ENCODE data around the gene MYO1D.

MYO1D gene

GRCh38 chr17:32810690-32811089 is 66.2 kb downstream of the MYO1D start:
- no peak for DNase-seq

- DNase-seq: no peak
Measured at GRCh38 chr17:32807577-32807976, 69.3 kb downstream of the MYO1D start.

GRCh38 chr17:32806646-32807045 is 70.3 kb downstream of the MYO1D start:
- no peak for DNase-seq

GRCh38 chr17:32805029-32805976 is 71.6 kb downstream of the MYO1D start:
- no peak for DNase-seq

- no peak for DNase-seq
Measured at GRCh38 chr17:32803544-32803943, 73.4 kb downstream of the MYO1D start.

- no peak for DNase-seq
Measured at GRCh38 chr17:32802306-32802705, 74.6 kb downstream of the MYO1D start.

GRCh38 chr17:32801641-32802040 is 75.3 kb downstream of the MYO1D start:
- DNase-seq: no peak

- DNase-seq: no peak
Measured at GRCh38 chr17:32801193-32801592, 75.7 kb downstream of the MYO1D start.

GRCh38 chr17:32798938-32799337 is 78.0 kb downstream of the MYO1D start:
- DNase-seq: no peak

- DNase-seq: no peak
Measured at GRCh38 chr17:32795339-32795979, 81.5 kb downstream of the MYO1D start.

GRCh38 chr17:32794533-32795246 is 82.2 kb downstream of the MYO1D start:
- no peak for DNase-seq

- DNase-seq: no peak
Measured at GRCh38 chr17:32793841-32794240, 83.1 kb downstream of the MYO1D start.

- no peak for DNase-seq
Measured at GRCh38 chr17:32792207-32792606, 84.7 kb downstream of the MYO1D start.

- no peak for DNase-seq
Measured at GRCh38 chr17:32786169-32786568, 90.8 kb downstream of the MYO1D start.

- DNase-seq: no peak
Measured at GRCh38 chr17:32784113-32784512, 92.8 kb downstream of the MYO1D start.

- no peak for DNase-seq
Measured at GRCh38 chr17:32783602-32784001, 93.3 kb downstream of the MYO1D start.

- DNase-seq: no peak
Measured at GRCh38 chr17:32780721-32781120, 96.2 kb downstream of the MYO1D start.

- no peak for DNase-seq
Measured at GRCh38 chr17:32777922-32778321, 99.0 kb downstream of the MYO1D start.

- DNase-seq: no peak
Measured at GRCh38 chr17:32777436-32777835, 99.5 kb downstream of the MYO1D start.

GRCh38 chr17:32774695-32775084 is 102.2 kb downstream of the MYO1D start:
- DNase-seq: no peak

GRCh38 chr17:32773856-32774694 is 102.8 kb downstream of the MYO1D start:
- no peak for DNase-seq

- no peak for DNase-seq
Measured at GRCh38 chr17:32772453-32773025, 104.4 kb downstream of the MYO1D start.

All from femur (tissue), 1 donor.